Astrocyte (in vitro differentiated cells and primary cell): ENCODE measurements around the gene RAB4A.

ENCODE experiments used
- EZH2 ChIP-seq: IDR thresholded peaks from 2 replicates; pipeline ENCODE4 v1.6.1; 2012; ENCODE audit warnings: mild to moderate bottlenecking, low read length, inconsistent platforms; ENCODE audit not compliant: insufficient read depth
- TF ChIP-seq, protein P1 (sequence below): IDR thresholded peaks from 2 replicates; pipeline ENCODE4 v1.5.1; 2011; ENCODE audit warnings: low read depth, mild to moderate bottlenecking, inconsistent platforms, low read length, moderate library complexity; ENCODE audit not compliant: insufficient read depth

DNA sequence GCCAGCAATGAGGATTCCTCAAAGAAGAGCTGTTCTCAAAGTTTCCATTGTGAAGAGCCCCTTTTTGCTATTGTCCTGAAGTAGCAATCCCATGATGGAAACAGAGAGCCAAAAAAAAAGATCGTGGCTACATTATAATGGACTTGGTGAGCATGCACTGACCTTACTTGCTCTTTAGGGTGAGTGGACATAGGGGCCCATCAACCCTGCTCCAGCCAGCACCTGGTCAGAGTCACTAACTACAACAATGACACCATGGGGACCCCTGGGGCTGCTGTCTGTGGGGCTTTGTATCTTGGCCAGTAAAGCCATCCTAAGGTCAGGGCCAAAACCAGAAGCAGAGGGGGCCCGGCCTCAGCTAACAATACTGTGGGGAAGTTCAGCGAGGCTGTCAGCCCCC is 30.4 kb upstream of the RAB4A start:
- TF ChIP-seq, protein P1, sequence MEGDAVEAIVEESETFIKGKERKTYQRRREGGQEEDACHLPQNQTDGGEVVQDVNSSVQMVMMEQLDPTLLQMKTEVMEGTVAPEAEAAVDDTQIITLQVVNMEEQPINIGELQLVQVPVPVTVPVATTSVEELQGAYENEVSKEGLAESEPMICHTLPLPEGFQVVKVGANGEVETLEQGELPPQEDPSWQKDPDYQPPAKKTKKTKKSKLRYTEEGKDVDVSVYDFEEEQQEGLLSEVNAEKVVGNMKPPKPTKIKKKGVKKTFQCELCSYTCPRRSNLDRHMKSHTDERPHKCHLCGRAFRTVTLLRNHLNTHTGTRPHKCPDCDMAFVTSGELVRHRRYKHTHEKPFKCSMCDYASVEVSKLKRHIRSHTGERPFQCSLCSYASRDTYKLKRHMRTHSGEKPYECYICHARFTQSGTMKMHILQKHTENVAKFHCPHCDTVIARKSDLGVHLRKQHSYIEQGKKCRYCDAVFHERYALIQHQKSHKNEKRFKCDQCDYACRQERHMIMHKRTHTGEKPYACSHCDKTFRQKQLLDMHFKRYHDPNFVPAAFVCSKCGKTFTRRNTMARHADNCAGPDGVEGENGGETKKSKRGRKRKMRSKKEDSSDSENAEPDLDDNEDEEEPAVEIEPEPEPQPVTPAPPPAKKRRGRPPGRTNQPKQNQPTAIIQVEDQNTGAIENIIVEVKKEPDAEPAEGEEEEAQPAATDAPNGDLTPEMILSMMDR, result no peak
- TF ChIP-seq EZH2, result no peak
